ENCODE data around the gene SMYD5. TPM values are rescaled to one million over a fixed set of nuclear protein-coding genes. Genes with fewer than 3 reads are reported as not detected.

The SMYD5 gene
- total RNA-seq, 2 donors from 2014 or later, result 34.9 to 35.4 TPM

DNA sequence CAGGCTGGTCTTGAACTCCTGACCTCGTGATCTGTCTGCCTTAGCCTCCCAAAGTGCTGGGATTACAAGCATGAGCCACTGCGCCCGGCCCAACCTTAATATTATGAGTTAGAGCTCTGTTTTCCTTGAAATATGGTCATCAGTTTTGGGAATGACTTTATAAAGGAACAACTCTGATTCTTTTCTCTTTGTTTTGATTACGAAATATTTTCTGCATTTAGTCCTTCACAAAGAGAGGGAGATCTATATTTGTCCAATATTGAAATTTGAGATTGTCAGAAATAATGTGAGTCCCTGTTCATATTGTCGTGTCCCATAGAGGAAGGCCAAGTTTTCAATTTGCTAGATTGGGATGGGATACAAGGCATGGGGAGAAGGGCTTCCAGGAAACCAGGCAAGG is 3.1 kb downstream of the SMYD5 start:
- peaks cover 9% of the 10 kb centered on the region for H3K36me3 ChIP-seq (ENCODE audit: control insufficient read depth, insufficient read depth, low read length)
- Mint-ChIP-seq H3K9me3 (no peaks in the 10 kb centered on the region), H3K4me1 (peaks cover 13% of the 10 kb centered on the region), H3K27ac (no peak overlapping the region), H3K27me3 (ENCODE audit: insufficient read depth) (no peaks in the 10 kb centered on the region), H3K36me3 (ENCODE audit: low read depth) (peaks cover 11% of the 10 kb centered on the region), H3K4me3 (no peak overlapping the region)
- no peaks in the 10 kb centered on the region for H3K4me1 ChIP-seq (ENCODE audit: control insufficient read depth, insufficient read depth, low read length)
- H3K4me3 ChIP-seq (ENCODE audit: low read length), result no peak overlapping the region
- no peaks in the 10 kb centered on the region for H3K27me3 ChIP-seq (ENCODE audit: control insufficient read depth, insufficient read depth, low read length, poor library complexity, severe bottlenecking)
- WGBS, 2 experiments (ENCODE audit: insufficient coverage in 1 of 2, insufficient read length in 1 of 2), result 95 to 100% methylated on average over 4 to 5 of the region's 5 CpGs
- no peak for DNase-seq
- H3K9me3 ChIP-seq (ENCODE audit: control insufficient read depth, low read length), result no peaks in the 10 kb centered on the region
- no peak overlapping the region for H3K9ac ChIP-seq (ENCODE audit: extremely low read depth, low read length, poor library complexity, severe bottlenecking)
- no peak overlapping the region for H3K27ac ChIP-seq (ENCODE audit: low read depth, low read length)
- TF ChIP-seq, protein P1, sequence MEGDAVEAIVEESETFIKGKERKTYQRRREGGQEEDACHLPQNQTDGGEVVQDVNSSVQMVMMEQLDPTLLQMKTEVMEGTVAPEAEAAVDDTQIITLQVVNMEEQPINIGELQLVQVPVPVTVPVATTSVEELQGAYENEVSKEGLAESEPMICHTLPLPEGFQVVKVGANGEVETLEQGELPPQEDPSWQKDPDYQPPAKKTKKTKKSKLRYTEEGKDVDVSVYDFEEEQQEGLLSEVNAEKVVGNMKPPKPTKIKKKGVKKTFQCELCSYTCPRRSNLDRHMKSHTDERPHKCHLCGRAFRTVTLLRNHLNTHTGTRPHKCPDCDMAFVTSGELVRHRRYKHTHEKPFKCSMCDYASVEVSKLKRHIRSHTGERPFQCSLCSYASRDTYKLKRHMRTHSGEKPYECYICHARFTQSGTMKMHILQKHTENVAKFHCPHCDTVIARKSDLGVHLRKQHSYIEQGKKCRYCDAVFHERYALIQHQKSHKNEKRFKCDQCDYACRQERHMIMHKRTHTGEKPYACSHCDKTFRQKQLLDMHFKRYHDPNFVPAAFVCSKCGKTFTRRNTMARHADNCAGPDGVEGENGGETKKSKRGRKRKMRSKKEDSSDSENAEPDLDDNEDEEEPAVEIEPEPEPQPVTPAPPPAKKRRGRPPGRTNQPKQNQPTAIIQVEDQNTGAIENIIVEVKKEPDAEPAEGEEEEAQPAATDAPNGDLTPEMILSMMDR (conservative IDR thresholded peaks at IDR 0.05), result no peak

- no peak for DNase-seq
- H3K4me1 ChIP-seq (ENCODE audit: control insufficient read depth, insufficient read depth, low read length), result no peaks in the 10 kb centered on the region
- no peak overlapping the region for H3K27ac ChIP-seq (ENCODE audit: low read depth, low read length)
- no peaks in the 10 kb centered on the region for H3K9me3 ChIP-seq (ENCODE audit: control insufficient read depth, low read length)
- H3K4me3 Mint-ChIP-seq, result no peak overlapping the region
- TF ChIP-seq, protein P1 (conservative IDR thresholded peaks at IDR 0.05), result no peak
- H3K9me3 Mint-ChIP-seq, result no peaks in the 10 kb centered on the region
- no peak overlapping the region for H3K27ac Mint-ChIP-seq
- no peaks in the 10 kb centered on the region for H3K27me3 Mint-ChIP-seq (ENCODE audit: insufficient read depth)
- H3K27me3 ChIP-seq (ENCODE audit: control insufficient read depth, insufficient read depth, low read length, poor library complexity, severe bottlenecking), result no peaks in the 10 kb centered on the region
- peaks cover 13% of the 10 kb centered on the region for H3K4me1 Mint-ChIP-seq
- peaks cover 15% of the 10 kb centered on the region for H3K36me3 ChIP-seq (ENCODE audit: control insufficient read depth, insufficient read depth, low read length)
- WGBS, 2 experiments (ENCODE audit: insufficient coverage in 1 of 2, insufficient read length in 1 of 2), result 95 to 100% methylated on average over 1 to 2 of the region's 2 CpGs
- no peak overlapping the region for H3K9ac ChIP-seq (ENCODE audit: extremely low read depth, low read length, poor library complexity, severe bottlenecking)
- H3K36me3 Mint-ChIP-seq (ENCODE audit: low read depth), result peaks cover 17% of the 10 kb centered on the region
- no peak overlapping the region for H3K4me3 ChIP-seq (ENCODE audit: low read length)
These were observed 3.8 kb downstream of the SMYD5 start for GRCh38 chr2:73217826-73218225.

DNA sequence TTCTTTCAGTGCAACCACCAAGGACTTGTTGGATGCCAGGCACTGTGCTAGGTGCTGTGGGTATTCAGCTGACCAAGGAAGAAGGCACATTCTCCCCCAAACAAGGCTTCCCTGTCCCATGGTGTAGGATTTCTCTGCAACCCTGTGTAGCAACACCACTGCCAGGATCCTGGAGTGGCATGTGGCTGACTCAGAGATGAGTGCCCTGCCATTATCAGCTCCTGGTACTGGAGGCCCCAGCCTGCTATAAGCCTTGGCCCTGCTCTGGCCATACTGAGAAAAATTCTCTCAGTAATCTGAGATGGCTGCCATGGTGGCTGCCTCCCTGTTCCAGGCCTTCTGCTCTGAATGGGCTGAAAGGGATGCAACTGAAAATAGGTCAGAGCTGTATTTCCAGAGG is 4.3 kb downstream of the SMYD5 start:
- no peak overlapping the region for H3K4me3 ChIP-seq (ENCODE audit: low read length)
- H3K27me3 ChIP-seq (ENCODE audit: control insufficient read depth, insufficient read depth, low read length, poor library complexity, severe bottlenecking), result no peaks in the 10 kb centered on the region
- H3K36me3 Mint-ChIP-seq (ENCODE audit: low read depth), result peaks cover 19% of the 10 kb centered on the region
- H3K4me3 Mint-ChIP-seq, result no peak overlapping the region
- H3K9me3 Mint-ChIP-seq, result no peaks in the 10 kb centered on the region
- no peak overlapping the region for H3K9ac ChIP-seq (ENCODE audit: extremely low read depth, low read length, poor library complexity, severe bottlenecking)
- TF ChIP-seq, protein P1 (conservative IDR thresholded peaks at IDR 0.05), result no peak
- DNase-seq, result no peak
- no peaks in the 10 kb centered on the region for H3K4me1 ChIP-seq (ENCODE audit: control insufficient read depth, insufficient read depth, low read length)
- H3K4me1 Mint-ChIP-seq, result peaks cover 13% of the 10 kb centered on the region
- H3K9me3 ChIP-seq (ENCODE audit: control insufficient read depth, low read length), result no peaks in the 10 kb centered on the region
- H3K27ac ChIP-seq (ENCODE audit: low read depth, low read length), result no peak overlapping the region
- H3K36me3 ChIP-seq (ENCODE audit: control insufficient read depth, insufficient read depth, low read length), result peaks cover 20% of the 10 kb centered on the region
- H3K27ac Mint-ChIP-seq, result no peak overlapping the region
- no peaks in the 10 kb centered on the region for H3K27me3 Mint-ChIP-seq (ENCODE audit: insufficient read depth)

All from endodermal cell (in vitro differentiated cells).